Measurements from ENCODE around the gene MRTFB.

- no peak for TF ChIP-seq POLR2AphosphoS5 (IDR thresholded peaks at IDR 0.05)
- no peak for TF ChIP-seq CTCF (IDR thresholded peaks at IDR 0.05)
Observed at GRCh38 chr16:14098081-14098480, 27.0 kb downstream of the MRTFB start.

All from suprapubic skin (tissue), 3 donors.